Immature natural killer cell (primary cell): ENCODE measurements around the gene EXOSC2. TPM values are rescaled to one million over a fixed set of nuclear protein-coding genes. Genes with fewer than 3 reads are reported as not detected.
A peak's percentile ranks its signal among the peaks of the same experiment; 100 is the strongest.

Experiments used
- DNase-seq, 3 donors: peaks; one replicate each; pipeline ENCODE4 v3.0.0; 2022; ENCODE audit warnings: mixed read lengths in 1 of 3
- H3K27ac Mint-ChIP-seq, 6 donors: one replicate each; pipeline ENCODE4 v1.8.0; 2020; ENCODE audit warnings: mixed read lengths in 6 of 6, mild to moderate bottlenecking in 5 of 6, inconsistent platforms in 4 of 6, moderate library complexity in 3 of 6
- H3K27me3 Mint-ChIP-seq, 3 donors: one replicate each; pipeline ENCODE4 v1.8.0; 2020 to 2021; ENCODE audit warnings: low read depth in 3 of 3, mild to moderate bottlenecking in 3 of 3, mixed read lengths in 3 of 3, moderate library complexity in 3 of 3, inconsistent platforms in 1 of 3
- H3K36me3 Mint-ChIP-seq, 3 donors: one replicate each; pipeline ENCODE4 v1.8.0; 2020; ENCODE audit warnings: mixed read lengths in 3 of 3, inconsistent platforms in 2 of 3, mild to moderate bottlenecking in 2 of 3
- H3K4me1 Mint-ChIP-seq, 2 donors: one replicate each; pipeline ENCODE4 v1.8.0; 2020; ENCODE audit warnings: inconsistent platforms in 2 of 2, mild to moderate bottlenecking in 2 of 2, mixed read lengths in 2 of 2, moderate library complexity in 1 of 2
- H3K4me3 Mint-ChIP-seq, 5 donors: one replicate each; pipeline ENCODE4 v1.8.0; 2020; ENCODE audit warnings: mild to moderate bottlenecking in 5 of 5, mixed read lengths in 5 of 5, inconsistent platforms in 3 of 5, moderate library complexity in 3 of 5
- H3K9me3 Mint-ChIP-seq, 6 donors: one replicate each; pipeline ENCODE4 v1.8.0; 2020; ENCODE audit warnings: mild to moderate bottlenecking in 6 of 6, mixed read lengths in 6 of 6, inconsistent platforms in 4 of 6, moderate library complexity in 3 of 6
- polyA plus RNA-seq, 3 donors: library from polyadenylated mRNA; unstranded; fragments of 300-500 nt; fragmentation: Illumina TruSeq; gene quantifications; one replicate each; pipeline ENCODE4 v1.2.3, GENCODE V29; 2021

EXOSC2 gene
- polyA plus RNA-seq, 3 donors from 2014 or later = 12.9 to 27.4 (median 20.0) TPM

GRCh38 chr9:130663977-130664250 lies 29.7 kb upstream of the EXOSC2 start:
- peaks cover 5% of the 10 kb centered on the region in 2 donors for H3K4me1 Mint-ChIP-seq
- no peak for DNase-seq
- no peaks in the 10 kb centered on the region for H3K9me3 Mint-ChIP-seq
- no peaks in the 10 kb centered on the region for H3K36me3 Mint-ChIP-seq
- peaks cover 14 to 26% (median 24%) of the 10 kb centered on the region in 3 donors for H3K27me3 Mint-ChIP-seq
- no peak overlapping the region for H3K4me3 Mint-ChIP-seq
- no peak overlapping the region for H3K27ac Mint-ChIP-seq

- H3K27me3 Mint-ChIP-seq = peaks cover 14 to 25% (median 24%) of the 10 kb centered on the region in 3 donors
- no peak for DNase-seq
- peaks cover 5% of the 10 kb centered on the region in 2 donors for H3K4me1 Mint-ChIP-seq
- H3K36me3 Mint-ChIP-seq = no peaks in the 10 kb centered on the region
- H3K27ac Mint-ChIP-seq = no peak within 1 kb of the TSS
- peak within 1 kb of the TSS in 2 of 5 donors; percentile 14 to 52 for H3K4me3 Mint-ChIP-seq
- H3K9me3 Mint-ChIP-seq = no peaks in the 10 kb centered on the region
Observed at GRCh38 chr9:130664251-130665028, 29.1 kb upstream of the EXOSC2 start, which contains the start of gene PRDM12. PRDM12 (plus strand) TSS chr9:130664594; CDS start chr9:130664654, 60 bp downstream.

GRCh38 chr9:130665029-130665430 lies 28.6 kb upstream of the EXOSC2 start:
- H3K9me3 Mint-ChIP-seq = no peaks in the 10 kb centered on the region
- H3K4me3 Mint-ChIP-seq = peak overlapping the region in 2 of 5 donors; percentile 14 to 52
- H3K27ac Mint-ChIP-seq = no peak overlapping the region
- peaks cover 14 to 28% (median 24%) of the 10 kb centered on the region in 3 donors for H3K27me3 Mint-ChIP-seq
- peaks cover 5% of the 10 kb centered on the region in 2 donors for H3K4me1 Mint-ChIP-seq
- DNase-seq = no peak
- no peaks in the 10 kb centered on the region for H3K36me3 Mint-ChIP-seq

- H3K27ac Mint-ChIP-seq = no peak overlapping the region
- H3K4me3 Mint-ChIP-seq = peak overlapping the region in 2 of 5 donors; percentile 14 to 52
- peaks cover 14 to 29% (median 24%) of the 10 kb centered on the region in 3 donors for H3K27me3 Mint-ChIP-seq
- peaks cover 5% of the 10 kb centered on the region in 2 donors for H3K4me1 Mint-ChIP-seq
- no peaks in the 10 kb centered on the region for H3K9me3 Mint-ChIP-seq
- H3K36me3 Mint-ChIP-seq = no peaks in the 10 kb centered on the region
- no peak for DNase-seq
Observed at GRCh38 chr9:130665431-130666392, 27.9 kb upstream of the EXOSC2 start.

GRCh38 chr9:130666393-130667119 lies 27.0 kb upstream of the EXOSC2 start:
- no peaks in the 10 kb centered on the region for H3K9me3 Mint-ChIP-seq
- no peak overlapping the region for H3K4me3 Mint-ChIP-seq
- peaks cover 5% of the 10 kb centered on the region in 2 donors for H3K4me1 Mint-ChIP-seq
- no peak for DNase-seq
- H3K27ac Mint-ChIP-seq = no peak overlapping the region
- no peaks in the 10 kb centered on the region for H3K36me3 Mint-ChIP-seq
- H3K27me3 Mint-ChIP-seq = peaks cover 14 to 29% (median 22%) of the 10 kb centered on the region in 3 donors

- Mint-ChIP-seq H3K4me1 (peaks cover 5% of the 10 kb centered on the region in 2 donors), H3K4me3 (no peak overlapping the region), H3K9me3 (no peaks in the 10 kb centered on the region), H3K27me3 (peaks cover 10 to 26% (median 19%) of the 10 kb centered on the region in 3 donors), H3K27ac (no peak overlapping the region), H3K36me3 (no peaks in the 10 kb centered on the region)
- no peak for DNase-seq
Observed at GRCh38 chr9:130667120-130667435, 26.5 kb upstream of the EXOSC2 start.

- Mint-ChIP-seq H3K9me3 (no peaks in the 10 kb centered on the region), H3K4me3 (no peak overlapping the region), H3K36me3 (no peaks in the 10 kb centered on the region), H3K27ac (no peak overlapping the region), H3K4me1 (peaks cover 0 to 5% of the 10 kb centered on the region in 2 donors), H3K27me3 (peaks cover 9 to 19% (median 15%) of the 10 kb centered on the region in 3 donors)
- no peak for DNase-seq
Observed at GRCh38 chr9:130668196-130668595, 25.4 kb upstream of the EXOSC2 start.

GRCh38 chr9:130668659-130669058 lies 24.9 kb upstream of the EXOSC2 start:
- H3K36me3 Mint-ChIP-seq = no peaks in the 10 kb centered on the region
- H3K4me3 Mint-ChIP-seq = no peak overlapping the region
- no peaks in the 10 kb centered on the region for H3K9me3 Mint-ChIP-seq
- peaks cover 9 to 19% (median 15%) of the 10 kb centered on the region in 3 donors for H3K27me3 Mint-ChIP-seq
- DNase-seq = no peak
- H3K27ac Mint-ChIP-seq = no peak overlapping the region
- H3K4me1 Mint-ChIP-seq = peaks cover 0 to 5% of the 10 kb centered on the region in 2 donors

GRCh38 chr9:130669965-130670364 lies 23.6 kb upstream of the EXOSC2 start:
- no peaks in the 10 kb centered on the region for H3K9me3 Mint-ChIP-seq
- H3K4me3 Mint-ChIP-seq = no peak overlapping the region
- DNase-seq = no peak
- H3K36me3 Mint-ChIP-seq = no peaks in the 10 kb centered on the region
- H3K4me1 Mint-ChIP-seq = peaks cover 0 to 5% of the 10 kb centered on the region in 2 donors
- H3K27ac Mint-ChIP-seq = no peak overlapping the region
- H3K27me3 Mint-ChIP-seq = peaks cover 6 to 19% (median 14%) of the 10 kb centered on the region in 3 donors

- Mint-ChIP-seq H3K27ac (no peak overlapping the region), H3K4me1 (no peaks in the 10 kb centered on the region), H3K9me3 (no peaks in the 10 kb centered on the region), H3K36me3 (no peaks in the 10 kb centered on the region), H3K4me3 (no peak overlapping the region), H3K27me3 (peaks cover 3 to 16% (median 10%) of the 10 kb centered on the region in 3 donors)
- no peak for DNase-seq
Observed at GRCh38 chr9:130670644-130671043, 22.9 kb upstream of the EXOSC2 start.

- peaks cover 2 to 14% (median 9%) of the 10 kb centered on the region in 3 donors for H3K27me3 Mint-ChIP-seq
- H3K4me1 Mint-ChIP-seq = no peaks in the 10 kb centered on the region
- no peaks in the 10 kb centered on the region for H3K36me3 Mint-ChIP-seq
- H3K4me3 Mint-ChIP-seq = no peak overlapping the region
- no peak overlapping the region for H3K27ac Mint-ChIP-seq
- no peak for DNase-seq
- H3K9me3 Mint-ChIP-seq = no peaks in the 10 kb centered on the region
Observed at GRCh38 chr9:130672466-130672865, 21.1 kb upstream of the EXOSC2 start.

GRCh38 chr9:130672933-130673615 lies 20.5 kb upstream of the EXOSC2 start:
- Mint-ChIP-seq H3K4me3 (no peak overlapping the region), H3K4me1 (no peaks in the 10 kb centered on the region), H3K27me3 (peaks cover 2 to 11% (median 11%) of the 10 kb centered on the region in 3 donors), H3K36me3 (no peaks in the 10 kb centered on the region), H3K9me3 (no peaks in the 10 kb centered on the region), H3K27ac (no peak overlapping the region)
- DNase-seq = no peak

- H3K9me3 Mint-ChIP-seq = no peaks in the 10 kb centered on the region
- no peaks in the 10 kb centered on the region for H3K4me1 Mint-ChIP-seq
- H3K27ac Mint-ChIP-seq = no peak overlapping the region
- H3K36me3 Mint-ChIP-seq = no peaks in the 10 kb centered on the region
- H3K4me3 Mint-ChIP-seq = no peak overlapping the region
- no peak for DNase-seq
- H3K27me3 Mint-ChIP-seq = peaks cover 0 to 5% (median 3%) of the 10 kb centered on the region in 3 donors
Observed at GRCh38 chr9:130675396-130675795, 18.2 kb upstream of the EXOSC2 start.
